Suppressor macrophage treated with lipopolysaccharide for 1 hour (primary cell): ENCODE measurements around the gene RBM17.
A peak's percentile ranks its signal among the peaks of the same experiment; 100 is the strongest.
"Not testable (repeated sequence)": the region's sequence is repeated elsewhere in the genome, so short reads cannot be mapped to it uniquely, and the experiment has no call there.

Experiments used
- DNase-seq, 3 donors: peaks; one replicate each; pipeline ENCODE4 v3.0.0-alpha.2; 2020 to 2022

RBM17 gene

DNA sequence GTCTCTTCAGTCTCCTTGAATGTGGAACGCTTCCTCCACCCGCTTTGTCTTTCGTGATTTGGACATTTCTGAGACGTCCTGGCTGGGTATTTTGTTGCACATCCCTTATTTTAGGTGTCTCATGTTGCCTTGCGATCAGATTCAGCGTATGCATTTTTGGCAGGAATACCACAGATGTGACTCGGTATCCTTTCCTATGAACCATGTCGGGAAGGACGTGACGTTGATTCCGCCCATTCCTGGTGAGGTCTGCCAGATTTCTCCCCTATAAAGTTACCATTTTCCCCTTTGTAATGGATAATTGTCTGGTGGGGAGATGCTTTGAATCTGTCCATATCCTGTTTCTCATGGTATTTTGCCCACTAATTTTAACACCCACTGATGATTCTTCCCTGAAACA lies 49.6 kb downstream of the RBM17 start:
- DNase-seq, result no peak

DNA sequence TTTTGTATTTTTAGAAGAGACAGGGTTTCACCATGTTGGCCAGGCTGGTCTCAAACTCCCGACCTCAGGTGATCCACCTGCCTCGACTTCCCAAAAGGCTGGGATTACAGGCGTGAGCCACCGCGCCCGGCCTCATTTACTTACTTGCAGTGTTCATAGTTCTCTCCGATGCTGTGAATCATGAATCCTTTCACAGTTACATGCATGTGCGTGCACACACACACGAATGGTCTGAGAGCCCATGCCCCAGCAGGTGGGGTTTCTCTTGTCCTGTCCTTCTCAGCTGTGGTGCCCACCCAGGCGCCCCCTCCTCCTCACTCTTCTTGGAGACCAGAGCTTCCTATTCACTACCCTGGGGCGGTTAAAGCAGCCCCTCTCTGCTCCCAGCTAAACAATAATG lies 50.6 kb downstream of the RBM17 start:
- no peak for DNase-seq

DNA sequence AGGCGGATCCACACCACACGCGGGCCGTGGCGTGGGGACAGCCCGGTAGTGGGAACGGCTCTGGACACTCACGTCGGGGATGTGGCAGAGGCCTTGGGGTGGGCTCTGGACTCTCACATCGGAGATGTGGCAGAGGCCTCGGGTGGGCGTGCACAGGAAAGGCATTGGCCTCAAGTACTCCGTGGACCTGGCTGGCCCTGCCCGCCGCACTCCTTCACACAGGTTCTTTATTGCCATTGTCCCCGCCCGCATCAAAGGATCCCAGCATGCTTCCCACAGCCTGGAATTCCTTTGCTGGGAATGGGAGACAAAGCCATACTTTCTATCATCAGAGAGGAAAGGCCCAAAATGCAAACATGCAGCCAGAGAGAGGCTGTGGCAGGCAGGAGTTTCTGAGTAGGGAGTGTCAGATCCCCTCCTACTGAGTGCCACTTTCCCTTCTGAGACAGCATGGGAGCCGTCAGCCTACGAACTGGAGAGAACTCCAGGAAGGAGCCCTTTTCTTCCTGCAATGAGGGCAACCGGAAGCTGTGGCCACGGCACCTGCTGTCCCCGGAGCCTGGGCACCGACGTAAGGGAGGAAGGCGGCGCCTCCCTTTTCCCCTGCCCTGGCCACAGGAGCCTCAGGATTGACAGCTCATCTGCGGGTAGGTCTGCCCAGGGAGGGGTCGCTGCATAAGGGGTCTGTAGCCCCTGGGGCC lies 51.5 kb downstream of the RBM17 start:
- DNase-seq, result peak in 2 of 3 donors; percentile 43 to 51

- DNase-seq, result no peak
Measured at GRCh38 chr10:6140965-6141295, 52.1 kb downstream of the RBM17 start.

- peak; percentile 73 to 90 (median 88) for DNase-seq
Measured at GRCh38 chr10:6141296-6142151, 52.7 kb downstream of the RBM17 start.

- DNase-seq, result not testable (repeated sequence)
Measured at GRCh38 chr10:6142186-6142585, 53.4 kb downstream of the RBM17 start.

DNA sequence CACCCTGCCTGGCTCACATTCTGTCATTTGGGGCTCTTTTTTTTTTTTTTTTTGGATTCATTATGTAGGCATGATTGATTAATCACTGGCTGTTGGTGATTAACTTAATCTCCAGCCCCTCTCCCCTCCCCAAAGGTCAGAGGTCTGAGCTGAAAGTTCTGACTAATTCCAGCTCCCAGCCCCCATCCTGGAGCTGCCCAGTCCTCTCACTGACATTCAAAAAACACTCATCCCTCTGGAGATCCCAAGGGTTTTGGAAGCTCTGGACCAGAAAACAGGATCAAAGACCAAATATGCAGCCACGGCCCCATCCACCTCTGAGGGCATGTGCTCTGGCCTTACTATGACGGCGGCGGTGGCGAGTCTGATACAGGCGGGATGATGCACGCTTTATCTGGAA lies 53.8 kb downstream of the RBM17 start:
- no peak for DNase-seq

GRCh38 chr10:6143181-6143580 lies 54.3 kb downstream of the RBM17 start:
- DNase-seq, result no peak

DNA sequence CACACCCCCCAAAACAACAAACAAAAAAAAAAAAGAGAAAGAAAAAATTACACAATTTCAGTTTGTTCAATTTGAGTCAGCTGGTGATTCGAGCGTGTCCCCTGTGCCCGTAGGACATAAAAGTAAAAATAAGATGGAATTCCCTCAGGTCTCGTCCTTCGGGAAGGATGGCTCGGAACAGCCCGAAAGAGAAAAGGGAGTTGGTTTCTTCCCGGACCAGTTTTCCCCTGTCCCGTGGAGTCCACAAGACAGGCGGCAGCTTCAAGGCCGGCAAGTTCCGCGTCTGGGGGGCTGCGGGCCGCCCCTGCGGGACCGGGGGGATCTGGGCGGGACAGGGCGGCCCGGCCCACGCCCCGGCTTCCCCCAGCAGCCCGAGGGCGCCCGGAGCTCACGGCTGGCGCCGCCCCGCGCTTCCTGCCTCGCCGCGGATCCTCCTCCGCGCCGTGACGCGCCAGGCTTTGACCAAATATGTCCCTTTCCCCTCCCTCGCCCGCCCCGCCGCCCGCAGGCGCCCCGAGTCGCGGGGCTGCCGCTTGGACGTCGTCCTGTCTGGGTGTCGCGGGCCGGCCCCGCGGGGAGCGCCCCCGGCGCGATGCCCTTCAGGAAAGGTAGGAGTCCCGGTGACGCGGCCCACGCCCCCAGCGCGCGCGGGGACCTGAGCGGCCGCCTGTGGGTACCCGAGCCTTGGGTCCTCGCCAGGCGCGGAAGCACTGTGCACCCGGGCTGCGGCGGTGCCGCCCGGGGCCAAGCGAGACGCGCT lies 55.8 kb downstream of the RBM17 start:
- DNase-seq, result peak; percentile 96 to 98 (median 96)

DNA sequence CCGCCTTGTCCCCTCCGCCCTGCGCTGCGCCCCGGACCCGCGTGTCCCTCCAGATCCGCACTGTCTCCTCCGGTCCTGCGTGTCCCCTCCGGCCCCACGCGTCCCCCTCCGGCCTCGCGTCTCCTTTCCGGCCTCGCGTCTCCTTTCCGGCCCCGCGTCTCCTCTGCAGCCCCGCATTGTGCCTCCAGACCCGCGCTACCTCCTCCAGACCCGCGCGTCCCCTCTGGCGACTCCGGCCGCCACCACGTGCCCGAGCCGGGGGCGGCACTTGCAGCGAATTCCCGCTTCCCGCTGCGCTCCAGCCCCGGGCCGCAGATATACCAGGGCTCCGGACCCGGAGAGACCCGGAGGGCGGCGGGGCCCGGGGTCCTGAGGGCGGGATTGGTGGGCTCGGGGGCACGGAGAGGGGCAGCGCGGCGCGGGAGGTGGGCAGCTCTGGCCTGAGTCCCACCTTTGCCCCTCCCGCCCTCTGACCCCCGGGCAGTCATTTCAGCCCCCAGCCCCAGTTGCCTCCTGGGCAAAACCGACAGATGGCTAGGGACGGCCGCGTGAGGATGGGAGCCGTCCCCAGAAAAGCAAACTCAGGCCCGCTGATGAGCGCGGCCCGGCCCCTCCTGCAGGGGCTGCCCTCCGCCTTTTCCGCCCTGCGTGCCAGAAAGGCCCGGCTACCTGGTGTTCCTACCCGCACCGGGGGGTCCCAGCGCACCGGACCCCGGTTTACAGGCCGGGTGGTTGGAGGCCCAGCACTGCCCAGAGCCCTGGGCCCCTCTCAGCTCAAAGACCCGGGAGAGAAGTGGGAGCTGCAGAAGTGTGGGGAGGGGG lies 56.5 kb downstream of the RBM17 start:
- DNase-seq, result peak; percentile 52 to 76 (median 58)

- DNase-seq, result peak in 1 of 3 donors; percentile 43
Measured at GRCh38 chr10:6146013-6146785, 57.4 kb downstream of the RBM17 start.

DNA sequence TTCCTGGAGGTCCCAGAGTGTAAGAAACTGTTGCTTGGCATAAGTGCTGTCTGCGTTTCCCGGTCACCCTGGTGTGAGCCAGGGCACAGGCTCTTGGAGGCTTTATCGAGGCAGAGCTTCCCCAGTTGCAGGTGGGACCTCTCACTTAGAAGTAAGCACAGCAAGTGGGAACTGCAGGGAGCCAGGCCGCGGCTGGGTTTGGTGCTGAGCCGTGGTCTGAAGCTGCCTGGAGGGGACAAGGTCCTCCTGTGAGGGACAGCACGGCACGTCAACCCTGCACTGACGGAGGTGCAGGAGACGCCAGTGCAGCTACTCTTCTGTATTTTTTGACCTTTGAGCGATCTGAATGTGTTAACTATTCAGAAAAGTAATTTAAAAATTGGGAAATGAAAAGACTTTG lies 58.1 kb downstream of the RBM17 start:
- no peak for DNase-seq

- DNase-seq, result peak; percentile 82 to 95 (median 92)
Measured at GRCh38 chr10:6148251-6148701, 59.4 kb downstream of the RBM17 start.

GRCh38 chr10:6148908-6149307 lies 60.1 kb downstream of the RBM17 start:
- no peak for DNase-seq

DNA sequence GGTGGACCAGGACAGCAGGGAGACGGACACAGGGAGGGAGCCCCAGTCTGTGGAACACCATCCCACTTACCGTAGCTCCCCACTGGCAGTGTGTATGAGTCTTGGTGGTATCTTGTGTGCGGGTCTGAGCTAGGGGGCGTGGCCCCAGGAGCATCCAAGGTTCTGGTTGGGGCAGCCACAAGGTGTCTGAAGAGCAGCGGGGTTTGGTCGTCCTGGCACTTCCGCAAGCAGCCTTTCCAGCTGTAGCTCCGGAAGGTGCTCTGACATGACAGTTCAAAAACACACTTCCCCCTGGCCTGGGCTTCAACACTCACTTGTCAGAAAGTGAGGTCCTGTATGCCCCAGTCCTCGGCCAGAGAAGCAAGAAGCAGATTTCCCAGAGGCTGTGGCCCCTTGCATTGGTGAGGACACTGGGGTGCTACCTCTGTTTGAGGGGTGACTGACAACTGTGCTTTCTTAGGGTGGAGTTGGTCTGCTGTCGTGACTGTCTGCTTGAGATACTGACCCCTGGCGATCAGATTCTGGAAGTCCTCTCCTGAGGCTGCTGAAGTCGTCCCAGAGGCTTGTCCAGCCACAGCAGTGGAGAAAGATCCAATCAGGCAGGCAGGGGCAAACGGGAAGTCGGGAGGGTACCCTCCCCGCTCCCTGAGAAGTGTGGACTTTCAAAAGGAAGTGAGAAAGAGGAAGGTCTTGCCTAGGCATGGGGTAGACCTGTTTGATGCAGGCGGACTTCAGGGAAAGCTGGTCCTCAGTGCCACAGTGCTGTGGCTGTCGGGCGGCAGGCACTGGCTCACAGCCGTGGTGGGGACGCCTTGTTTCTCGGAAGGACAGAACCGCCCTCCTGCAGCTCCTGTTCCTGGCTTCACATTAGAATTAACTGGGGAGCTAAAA lies 62.5 kb downstream of the RBM17 start:
- DNase-seq, result peak; percentile 93 to 97 (median 93)

GRCh38 chr10:6153845-6154244 lies 65.0 kb downstream of the RBM17 start:
- DNase-seq, result no peak

DNA sequence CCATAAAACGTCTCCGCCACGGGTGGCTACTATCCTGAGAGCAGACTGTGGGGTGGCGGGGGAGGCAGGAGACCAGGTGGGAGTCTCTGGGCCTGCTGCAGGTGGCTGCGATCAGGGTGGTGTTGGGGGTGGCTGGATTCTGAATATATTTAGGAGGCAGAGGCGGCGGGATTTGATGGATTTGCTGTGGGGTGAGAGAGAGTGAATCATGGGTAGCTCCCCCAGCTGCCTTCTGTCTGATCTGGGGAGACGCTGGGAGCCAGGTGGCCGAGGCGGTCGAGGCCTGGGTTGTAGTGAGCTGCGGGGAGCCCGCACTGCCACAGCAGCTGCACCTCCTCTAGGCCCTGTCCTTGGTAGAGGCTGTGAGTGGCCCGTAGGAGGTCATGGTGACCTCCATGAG lies 65.7 kb downstream of the RBM17 start:
- no peak for DNase-seq

DNA sequence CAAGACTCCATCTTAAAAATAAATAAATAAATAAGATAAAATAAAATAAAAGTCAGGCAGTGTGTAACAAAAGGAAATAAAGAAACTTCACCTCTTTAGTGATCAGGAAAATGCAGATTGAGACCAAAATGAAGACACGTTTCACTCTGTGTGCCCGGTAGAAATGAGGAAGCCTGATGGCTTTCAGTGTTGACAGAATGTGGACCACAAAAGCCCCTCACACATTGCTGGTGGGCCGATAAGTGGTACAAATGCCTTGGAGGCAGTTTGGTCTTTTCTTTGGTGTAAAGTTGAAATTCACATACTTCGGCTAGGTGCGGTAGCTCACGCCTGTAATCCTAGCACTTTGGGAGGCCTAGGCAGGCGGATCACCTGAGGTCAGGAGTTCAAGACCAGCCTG lies 69.4 kb downstream of the RBM17 start:
- no peak for DNase-seq

GRCh38 chr10:6161921-6162320 lies 73.1 kb downstream of the RBM17 start:
- peak; percentile 49 to 82 (median 68) for DNase-seq

DNA sequence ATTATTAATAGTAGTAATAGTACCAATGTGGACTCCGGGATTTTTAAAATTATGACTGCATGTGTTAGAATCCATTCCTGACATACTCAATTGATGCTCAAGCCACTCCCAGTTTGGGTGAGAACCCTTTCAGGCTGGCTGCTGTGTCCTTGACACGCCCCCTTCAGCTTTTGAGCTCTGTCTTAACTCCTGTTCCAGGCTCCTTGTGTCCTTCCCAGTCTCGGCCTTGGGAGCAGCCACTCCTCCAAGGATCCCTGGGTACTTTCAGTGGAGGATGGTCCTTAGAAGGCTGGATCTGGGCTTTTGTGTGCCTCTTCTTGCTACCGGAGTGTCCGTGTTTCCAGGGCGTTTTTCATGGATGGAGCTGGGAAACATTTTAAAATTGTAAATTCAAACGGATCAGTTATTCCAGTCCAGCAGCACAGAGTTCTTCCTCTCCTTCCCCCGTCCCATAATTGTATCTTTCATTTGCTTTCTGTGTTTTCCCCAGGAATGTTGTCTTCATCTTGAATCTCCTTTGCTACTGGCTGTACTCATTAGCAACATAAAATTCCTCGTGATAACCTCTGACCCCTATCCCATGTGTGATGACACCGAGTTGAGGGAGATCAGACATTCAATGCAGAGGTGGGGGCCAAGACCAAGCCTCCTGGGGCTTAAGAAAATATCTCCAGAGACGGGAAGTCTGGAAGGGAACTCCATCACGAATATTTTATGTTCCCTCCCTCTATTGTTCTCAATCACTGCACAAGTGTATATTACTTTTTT lies 73.9 kb downstream of the RBM17 start:
- DNase-seq, result no peak
